AG04449 (cell line): ENCODE results near the gene STOML1.
"Not testable (repeated sequence)": the region's sequence is repeated elsewhere in the genome, so short reads cannot be mapped to it uniquely, and the experiment has no call there.

Source experiments
- CTCF ChIA-PET: fragments of 350-600 bp; formaldehyde crosslinking; extraction: SDS; loops from one replicate; lab custom pipeline; 2021; ENCODE audit warnings: antibody characterized with exemption; lab: Yijun Ruan, JAX
- POLR2A ChIA-PET: fragments of 400-600, 350-600 bp; formaldehyde crosslinking; extraction: SDS; loops from one replicate; lab custom pipeline; 2020; ENCODE audit warnings: antibody characterized with exemption, inconsistent platforms; lab: Yijun Ruan, JAX
- DNase-seq: peaks from one replicate; pipeline ENCODE4 v3.0.0-alpha.2; 2010; ENCODE audit warnings: low read depth, low spot score
- H3K4me3 ChIP-seq: 2 replicates; pipeline ENCODE4 v1.5.1; 2011; ENCODE audit warnings: low read depth, mild to moderate bottlenecking, control low read depth, low read length
- CTCF ChIP-seq: IDR thresholded peaks from one replicate; pipeline ENCODE4 v1.5.1; 2011; ENCODE audit warnings: mild to moderate bottlenecking, moderate library complexity, low read length, control low read depth, inconsistent platforms; ENCODE audit not compliant: insufficient read depth; ENCODE audit errors: missing control alignments

STOML1 gene

DNA sequence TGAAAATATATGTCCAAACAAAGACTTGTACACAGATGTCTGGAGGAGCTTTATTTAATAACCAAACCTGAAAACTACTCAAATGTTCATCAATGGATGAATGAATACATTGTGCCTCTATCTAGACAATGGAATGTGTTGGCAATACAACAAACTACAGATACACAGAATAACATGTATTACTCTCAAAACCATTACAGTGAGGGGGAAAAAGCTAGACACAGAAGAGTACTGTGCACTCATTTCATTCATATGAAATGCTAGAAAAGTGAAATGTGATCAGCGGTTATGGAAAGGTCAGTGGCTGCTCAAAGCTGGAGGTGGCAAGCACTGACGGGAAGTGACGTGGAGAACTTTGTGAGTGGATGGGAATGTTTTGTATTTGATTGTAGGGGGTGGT lies 13.2 kb downstream of the STOML1 start:
- ChIA-PET CTCF (interaction anchor here (1.1 to 17.4 kb wide), 6 partner anchors 10 to 341 kb away, joined by 3 to 544 read pairs (median 10); partner anchors contain the start of gene STOML1), POLR2A (no interaction called here)
- DNase-seq = no peak
- TF ChIP-seq CTCF = no peak
- no peak overlapping the region for H3K4me3 ChIP-seq

DNA sequence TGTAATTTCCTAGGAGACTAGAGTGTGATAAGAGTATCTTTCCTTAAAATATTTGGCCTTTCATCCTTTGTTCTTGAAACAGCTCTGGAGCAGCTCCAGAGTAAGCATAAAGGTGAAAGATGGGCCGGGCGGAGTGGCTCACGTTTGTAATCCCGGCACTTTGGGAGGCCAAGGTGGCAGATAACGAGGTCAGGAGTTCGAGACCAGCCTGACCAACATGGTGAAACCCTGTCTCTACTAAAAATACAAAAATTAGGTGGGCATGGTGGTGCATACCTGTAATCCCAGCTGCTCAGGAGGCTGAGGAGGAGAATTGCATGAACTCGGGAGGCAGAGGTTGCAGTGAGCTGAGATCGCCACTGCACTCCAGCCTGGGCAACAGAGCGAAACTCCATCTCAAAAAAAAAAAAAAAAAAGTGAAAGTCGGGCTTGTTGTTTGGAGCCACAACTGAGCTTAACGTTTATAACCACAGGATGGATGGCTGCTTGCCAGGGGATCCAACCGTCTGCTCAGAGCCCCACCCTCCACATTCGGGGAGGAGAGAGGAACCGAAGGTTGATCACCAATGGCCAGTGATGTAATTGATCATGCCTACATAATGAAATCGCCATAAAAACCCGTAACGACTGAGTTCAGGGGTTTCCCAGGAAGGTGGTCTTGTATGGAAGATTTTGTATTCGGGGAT lies 16.5 kb downstream of the STOML1 start:
- CTCF ChIA-PET = interaction anchor here (1.1 to 17.4 kb wide), 9 partner anchors 11 to 344 kb away, joined by 3 to 544 read pairs (median 66); partner anchors contain the start of genes PML and STOML1
- DNase-seq, H3K4me3 ChIP-seq, POLR2A ChIA-PET: not testable (repeated sequence)

GRCh38 chr15:73973683-73974200 lies 18.4 kb downstream of the STOML1 start:
- CTCF ChIA-PET = interaction anchor here (0.8 to 17.4 kb wide), 24 partner anchors 8 to 367 kb away, joined by 3 to 544 read pairs (median 14); partner anchors contain the start of genes ISLR2, PML and STOML1
- not testable (repeated sequence) for H3K4me3 ChIP-seq, DNase-seq
- POLR2A ChIA-PET = interaction anchor here (0.7 to 1.1 kb wide), 2 partner anchors 17 to 36 kb away, joined by 3 read pairs; no protein-coding TSS in a partner anchor

DNA sequence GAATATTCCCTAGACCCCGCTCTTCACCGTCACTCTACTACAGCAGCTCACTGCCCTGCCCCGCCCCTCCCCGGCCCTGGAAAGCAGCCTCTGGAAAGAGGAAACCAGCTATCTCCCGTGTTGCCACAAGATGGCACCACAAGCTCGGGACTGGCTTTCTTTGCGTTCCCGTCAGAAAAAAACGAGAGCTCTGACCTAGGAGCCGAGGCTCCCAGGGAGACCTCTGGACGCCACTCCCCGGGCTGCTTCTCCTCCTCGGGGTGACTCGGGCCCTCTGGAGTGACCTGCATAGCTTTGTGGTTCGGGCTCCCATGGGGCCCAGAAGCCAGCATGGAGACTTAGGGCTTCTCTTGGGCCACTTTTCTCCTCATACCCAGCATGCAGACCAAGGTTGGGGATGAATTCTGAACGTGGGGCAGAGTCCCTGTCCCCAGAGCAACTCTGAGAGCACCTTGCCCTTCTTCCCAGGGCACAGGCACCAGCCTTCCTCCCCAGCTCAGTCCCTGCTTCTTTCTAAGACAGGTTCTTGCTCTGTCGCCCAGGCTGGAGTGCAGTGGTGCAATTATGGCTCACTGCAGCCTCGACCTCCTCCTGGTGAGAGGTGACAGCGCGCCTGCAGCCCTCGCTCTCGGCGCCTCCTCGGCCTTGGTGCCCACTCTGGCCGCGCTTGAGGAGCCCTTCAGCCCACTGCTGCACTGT lies 19.0 kb downstream of the STOML1 start:
- CTCF ChIA-PET = interaction anchor here (0.7 to 17.4 kb wide), 35 partner anchors 9 to 367 kb away, joined by 3 to 544 read pairs (median 5); partner anchors contain the start of genes ISLR2, PML, STOML1 and TBC1D21
- TF ChIP-seq CTCF = peak; percentile 91

DNA sequence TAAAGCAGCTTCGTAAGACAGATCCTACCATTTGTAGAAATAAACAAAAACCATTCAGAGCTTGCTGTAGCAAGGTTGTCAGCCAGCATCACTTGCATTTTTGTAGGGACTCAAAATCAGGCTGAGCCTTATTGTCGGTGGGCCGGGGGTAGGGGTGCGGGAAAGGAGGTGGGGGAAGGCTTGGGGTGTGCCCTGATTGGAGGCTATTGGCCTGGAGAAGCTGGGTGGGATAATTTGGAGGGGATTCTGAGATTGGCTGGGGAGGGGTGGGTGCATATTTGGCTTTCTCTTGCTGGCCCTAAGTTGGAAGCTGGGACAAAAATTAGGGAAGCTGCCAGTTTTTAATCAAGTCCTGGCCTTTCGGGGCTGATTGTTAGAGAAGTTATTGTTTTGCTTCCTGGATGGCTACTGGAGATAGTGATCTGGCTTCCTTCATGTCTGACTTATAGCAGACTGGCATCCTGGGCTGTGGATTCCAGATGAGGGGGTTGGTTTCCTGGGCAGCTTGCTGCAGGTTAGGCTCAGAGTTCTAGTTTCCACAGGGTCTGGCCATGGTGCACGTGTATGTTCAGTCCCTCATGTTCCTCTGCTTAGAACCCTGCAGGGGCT lies 22.8 kb downstream of the STOML1 start:
- POLR2A ChIA-PET = no interaction called here
- TF ChIP-seq CTCF = no peak

More for the DNA sequence above, 19.0 kb downstream of the STOML1 start:
- DNase-seq = no peak
- H3K4me3 ChIP-seq = peak overlapping the region; percentile 18; the same call in 1 of the 2 replicates
- POLR2A ChIA-PET = interaction anchor here (0.7 to 1.1 kb wide), 6 partner anchors 10 to 68 kb away, joined by 3 to 5 read pairs (median 3); no protein-coding TSS in a partner anchor

GRCh38 chr15:73968461-73968860 lies 23.6 kb downstream of the STOML1 start:
- DNase-seq = no peak
- H3K4me3 ChIP-seq = no peak overlapping the region
- no peak for TF ChIP-seq CTCF
- CTCF ChIA-PET = interaction anchor here (1.1 to 17.4 kb wide), 8 partner anchors 13 to 352 kb away, joined by 4 to 544 read pairs (median 62); partner anchors contain the start of genes PML and STOML1
- POLR2A ChIA-PET = no interaction called here

More for the DNA sequence above, 22.8 kb downstream of the STOML1 start:
- CTCF ChIA-PET = interaction anchor here (1.2 to 17.4 kb wide), 9 partner anchors 12 to 351 kb away, joined by 3 to 544 read pairs (median 12); partner anchors contain the start of genes PML and STOML1
- H3K4me3 ChIP-seq = no peak overlapping the region
- no peak for DNase-seq
